ENCODE measurements around the gene NTM.

The NTM gene

GRCh38 chr11:131600628-131601027 lies 230.2 kb downstream of the NTM start:
- TF ChIP-seq CTCF (IDR thresholded peaks at IDR 0.05; ENCODE audit: low read depth, low read length, poor library complexity, severe bottlenecking): no peak
- no peak for TF ChIP-seq EZH2phosphoT487 (IDR thresholded peaks at IDR 0.05; ENCODE audit: borderline replicate concordance, low read length)
- H3K4me1 ChIP-seq (ENCODE audit: control insufficient read depth, low read length): no peaks in the 10 kb centered on the region
- no peak overlapping the region for H3K4me3 ChIP-seq (ENCODE audit: low read length)
- no peaks in the 10 kb centered on the region for H3K27me3 ChIP-seq (ENCODE audit: control insufficient read depth, low read length)
- H3K79me2 ChIP-seq (ENCODE audit: control insufficient read depth, low read length): no peaks in the 10 kb centered on the region
- H3F3A ChIP-seq (ENCODE audit: control insufficient read depth, insufficient read depth): no peaks in the 10 kb centered on the region
- H3K9me2 ChIP-seq (replicated peaks; ENCODE audit: control insufficient read depth, low read length): no peaks in the 10 kb centered on the region
- H3K36me3 ChIP-seq (ENCODE audit: control insufficient read depth, low read length): no peaks in the 10 kb centered on the region
- no peak overlapping the region for H3K4me2 ChIP-seq (ENCODE audit: low read length)
- H3K9me3 ChIP-seq (ENCODE audit: control insufficient read depth, insufficient read depth, low read length): no peaks in the 10 kb centered on the region
- no peak overlapping the region for H3K27ac ChIP-seq (ENCODE audit: low read depth, low read length)
- H4K20me1 ChIP-seq (ENCODE audit: control insufficient read depth, insufficient read depth, low read depth, low read length): no peaks in the 10 kb centered on the region

- Histone ChIP-seq H3K4me1 (ENCODE audit: control insufficient read depth, low read length) (no peaks in the 10 kb centered on the region), H3K9me3 (ENCODE audit: control insufficient read depth, insufficient read depth, low read length) (no peaks in the 10 kb centered on the region), H3F3A (ENCODE audit: control insufficient read depth, insufficient read depth) (no peaks in the 10 kb centered on the region), H3K4me3 (ENCODE audit: low read length) (no peak overlapping the region), H3K27ac (ENCODE audit: low read depth, low read length) (no peak overlapping the region), H3K9me2 (replicated peaks; ENCODE audit: control insufficient read depth, low read length) (no peaks in the 10 kb centered on the region), H3K27me3 (ENCODE audit: control insufficient read depth, low read length) (no peaks in the 10 kb centered on the region), H3K79me2 (ENCODE audit: control insufficient read depth, low read length) (no peaks in the 10 kb centered on the region), H3K4me2 (ENCODE audit: low read length) (no peak overlapping the region), H4K20me1 (ENCODE audit: control insufficient read depth, insufficient read depth, low read depth, low read length) (no peaks in the 10 kb centered on the region), H3K36me3 (ENCODE audit: control insufficient read depth, low read length) (no peaks in the 10 kb centered on the region)
- TF ChIP-seq CTCF (IDR thresholded peaks at IDR 0.05; ENCODE audit: low read depth, low read length, poor library complexity, severe bottlenecking): no peak
- TF ChIP-seq EZH2phosphoT487 (IDR thresholded peaks at IDR 0.05; ENCODE audit: borderline replicate concordance, low read length): no peak
These were observed 231.2 kb downstream of the NTM start for GRCh38 chr11:131601586-131601985.

- H3K27ac ChIP-seq (ENCODE audit: low read depth, low read length): no peak overlapping the region
- no peaks in the 10 kb centered on the region for H3F3A ChIP-seq (ENCODE audit: control insufficient read depth, insufficient read depth)
- H3K9me3 ChIP-seq (ENCODE audit: control insufficient read depth, insufficient read depth, low read length): no peaks in the 10 kb centered on the region
- no peak overlapping the region for H3K4me3 ChIP-seq (ENCODE audit: low read length)
- H3K27me3 ChIP-seq (ENCODE audit: control insufficient read depth, low read length): no peaks in the 10 kb centered on the region
- H3K4me2 ChIP-seq (ENCODE audit: low read length): no peak overlapping the region
- no peaks in the 10 kb centered on the region for H3K9me2 ChIP-seq (replicated peaks; ENCODE audit: control insufficient read depth, low read length)
- H3K4me1 ChIP-seq (ENCODE audit: control insufficient read depth, low read length): no peaks in the 10 kb centered on the region
- TF ChIP-seq CTCF (IDR thresholded peaks at IDR 0.05; ENCODE audit: low read depth, low read length, poor library complexity, severe bottlenecking): no peak
- no peak for TF ChIP-seq EZH2phosphoT487 (IDR thresholded peaks at IDR 0.05; ENCODE audit: borderline replicate concordance, low read length)
- H3K36me3 ChIP-seq (ENCODE audit: control insufficient read depth, low read length): no peaks in the 10 kb centered on the region
- no peaks in the 10 kb centered on the region for H3K79me2 ChIP-seq (ENCODE audit: control insufficient read depth, low read length)
- no peaks in the 10 kb centered on the region for H4K20me1 ChIP-seq (ENCODE audit: control insufficient read depth, insufficient read depth, low read depth, low read length)
These were observed 232.0 kb downstream of the NTM start for GRCh38 chr11:131602431-131602830.
